ENCODE data around the gene RHBDD1. TPM values are rescaled to one million over a fixed set of nuclear protein-coding genes. Genes with fewer than 3 reads are reported as not detected.

RHBDD1 gene
- total RNA-seq, 1 donor from 2014 or later: 21.9 TPM

DNA sequence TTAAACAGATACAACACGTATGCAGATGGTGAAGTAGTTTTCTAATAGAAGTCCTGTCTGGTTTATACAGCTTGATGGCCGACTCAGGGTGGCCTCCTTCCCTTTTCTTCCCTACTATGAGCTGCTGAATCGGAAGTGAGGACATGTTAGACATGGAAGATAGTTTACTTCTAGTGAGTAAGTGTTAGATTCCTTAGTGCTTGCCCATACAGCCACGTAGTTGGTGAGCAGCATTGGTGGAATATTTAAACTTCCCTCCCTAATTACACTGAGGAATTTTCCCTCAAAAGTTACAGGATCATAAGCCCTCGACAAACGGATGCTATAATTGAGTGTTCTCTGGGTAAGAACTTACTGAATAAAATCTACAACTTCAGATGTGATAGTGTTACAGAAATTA lies 52.1 kb downstream of the RHBDD1 start:
- no peak for TF ChIP-seq CTCF (IDR thresholded peaks at IDR 0.05; ENCODE audit: unreplicated experiment)
- H3K4me3 Mint-ChIP-seq (ENCODE audit: unreplicated experiment): no peak overlapping the region
- no peaks in the 10 kb centered on the region for H3K9me3 Mint-ChIP-seq (ENCODE audit: unreplicated experiment)
- no peak overlapping the region for H3K27ac Mint-ChIP-seq (ENCODE audit: unreplicated experiment)
- DNase-seq (ENCODE audit: low spot score): no peak
- peaks cover 6% of the 10 kb centered on the region for H3K4me1 Mint-ChIP-seq (ENCODE audit: unreplicated experiment)
- H3K36me3 Mint-ChIP-seq (ENCODE audit: low read depth, unreplicated experiment): no peaks in the 10 kb centered on the region
- no peaks in the 10 kb centered on the region for H3K27me3 Mint-ChIP-seq (ENCODE audit: unreplicated experiment)

GRCh38 chr2:226888378-226888965 lies 52.6 kb downstream of the RHBDD1 start:
- H3K4me1 Mint-ChIP-seq (ENCODE audit: unreplicated experiment): peaks cover 6% of the 10 kb centered on the region
- H3K27ac Mint-ChIP-seq (ENCODE audit: unreplicated experiment): no peak overlapping the region

DNA sequence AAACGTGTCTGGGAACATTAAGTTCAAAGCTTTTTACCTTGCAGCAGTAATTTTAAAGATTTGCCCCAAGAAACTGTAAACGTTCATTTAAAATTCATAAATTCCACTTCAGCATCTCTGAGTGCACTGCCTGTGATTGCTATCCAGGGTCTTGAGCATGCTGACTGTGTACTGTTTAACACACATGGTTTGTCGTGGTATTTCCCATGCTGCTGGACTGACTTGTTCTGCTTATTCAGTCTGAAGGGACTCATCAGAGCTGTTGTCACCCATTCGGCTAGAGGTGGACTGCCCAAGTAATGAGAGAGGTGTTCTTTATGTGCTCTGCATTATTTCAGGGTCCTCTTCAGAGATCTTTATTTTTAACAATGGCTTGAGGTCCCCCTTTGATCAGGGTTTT lies 53.1 kb downstream of the RHBDD1 start:
- H3K9me3 Mint-ChIP-seq (ENCODE audit: unreplicated experiment): no peaks in the 10 kb centered on the region
- no peak overlapping the region for H3K4me3 Mint-ChIP-seq (ENCODE audit: unreplicated experiment)
- peaks cover 6% of the 10 kb centered on the region for H3K4me1 Mint-ChIP-seq (ENCODE audit: unreplicated experiment)
- H3K27me3 Mint-ChIP-seq (ENCODE audit: unreplicated experiment): no peaks in the 10 kb centered on the region
- DNase-seq (ENCODE audit: low spot score): no peak
- no peaks in the 10 kb centered on the region for H3K36me3 Mint-ChIP-seq (ENCODE audit: low read depth, unreplicated experiment)
- TF ChIP-seq CTCF (IDR thresholded peaks at IDR 0.05; ENCODE audit: unreplicated experiment): no peak
- H3K27ac Mint-ChIP-seq (ENCODE audit: unreplicated experiment): no peak overlapping the region

More at GRCh38 chr2:226888378-226888965, 52.6 kb downstream of the RHBDD1 start:
- no peak overlapping the region for H3K4me3 Mint-ChIP-seq (ENCODE audit: unreplicated experiment)
- no peaks in the 10 kb centered on the region for H3K27me3 Mint-ChIP-seq (ENCODE audit: unreplicated experiment)
- TF ChIP-seq CTCF (IDR thresholded peaks at IDR 0.05; ENCODE audit: unreplicated experiment): no peak
- H3K9me3 Mint-ChIP-seq (ENCODE audit: unreplicated experiment): no peaks in the 10 kb centered on the region
- H3K36me3 Mint-ChIP-seq (ENCODE audit: low read depth, unreplicated experiment): no peaks in the 10 kb centered on the region
- no peak for DNase-seq (ENCODE audit: low spot score)

DNA sequence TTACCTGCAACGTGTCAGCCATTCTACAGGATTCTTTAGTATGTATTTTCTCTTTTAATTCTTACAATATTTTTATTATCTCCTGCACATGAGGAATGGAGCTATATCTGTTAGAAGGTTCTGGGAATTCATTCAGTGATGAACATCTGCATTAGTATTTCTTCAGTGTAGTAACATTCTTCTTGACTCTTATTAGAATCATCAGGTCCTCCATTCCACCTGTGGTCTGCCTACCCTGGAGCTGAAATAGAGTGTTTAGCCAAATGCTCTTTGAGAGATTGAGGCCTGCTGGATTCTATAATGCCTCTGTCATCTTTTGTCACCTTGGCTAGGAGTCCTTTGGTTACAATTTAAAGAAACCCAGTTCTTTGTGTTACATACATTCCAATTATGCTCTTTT lies 54.4 kb downstream of the RHBDD1 start:
- TF ChIP-seq CTCF (IDR thresholded peaks at IDR 0.05; ENCODE audit: unreplicated experiment): no peak
- H3K4me1 Mint-ChIP-seq (ENCODE audit: unreplicated experiment): peaks cover 6% of the 10 kb centered on the region
- H3K27ac Mint-ChIP-seq (ENCODE audit: unreplicated experiment): no peak overlapping the region
- no peak for DNase-seq (ENCODE audit: low spot score)
- no peak overlapping the region for H3K4me3 Mint-ChIP-seq (ENCODE audit: unreplicated experiment)
- no peaks in the 10 kb centered on the region for H3K36me3 Mint-ChIP-seq (ENCODE audit: low read depth, unreplicated experiment)
- no peaks in the 10 kb centered on the region for H3K27me3 Mint-ChIP-seq (ENCODE audit: unreplicated experiment)
- H3K9me3 Mint-ChIP-seq (ENCODE audit: unreplicated experiment): no peaks in the 10 kb centered on the region

DNA sequence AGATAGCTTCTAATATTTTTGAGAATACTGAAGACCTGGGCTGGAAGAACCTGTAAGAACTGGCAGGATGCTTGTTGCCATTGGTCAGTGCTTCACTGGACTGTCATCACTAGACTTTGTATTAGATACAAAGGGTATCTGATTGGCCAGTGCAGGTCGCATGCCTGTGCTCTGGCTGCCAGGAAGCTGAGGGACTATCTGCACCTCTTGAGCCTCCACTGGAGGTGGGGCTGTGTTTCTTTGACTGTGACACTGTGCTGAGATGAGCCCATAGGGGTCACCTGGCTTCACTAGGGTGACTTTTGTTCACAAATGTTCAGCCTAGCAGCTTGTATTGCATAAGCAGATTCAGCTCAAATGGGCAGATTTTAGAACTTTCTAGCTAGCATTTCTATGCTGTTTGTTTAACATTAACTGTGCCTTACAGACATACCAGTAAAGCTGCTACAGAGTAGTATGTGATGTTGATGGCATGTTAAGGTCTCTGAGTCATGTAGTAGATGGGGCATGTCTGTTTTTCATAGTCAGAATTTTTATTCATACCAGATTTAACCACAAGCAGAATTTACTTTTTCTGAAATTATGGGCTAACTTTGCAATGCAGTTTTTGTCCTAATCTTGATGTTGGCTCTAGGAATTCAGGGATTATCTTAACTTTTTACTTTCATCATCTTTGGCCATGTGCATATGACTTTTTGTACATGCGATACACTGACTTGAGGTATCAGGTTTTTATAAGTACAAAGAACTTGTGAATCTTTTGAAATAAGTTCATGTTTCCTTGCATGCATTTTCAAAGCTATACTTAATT lies 56.1 kb downstream of the RHBDD1 start:
- Mint-ChIP-seq H3K36me3 (ENCODE audit: low read depth, unreplicated experiment) (no peaks in the 10 kb centered on the region), H3K4me1 (ENCODE audit: unreplicated experiment) (peaks cover 6% of the 10 kb centered on the region), H3K27me3 (ENCODE audit: unreplicated experiment) (no peaks in the 10 kb centered on the region), H3K27ac (ENCODE audit: unreplicated experiment) (no peak overlapping the region), H3K9me3 (ENCODE audit: unreplicated experiment) (no peaks in the 10 kb centered on the region), H3K4me3 (ENCODE audit: unreplicated experiment) (no peak overlapping the region)
- TF ChIP-seq CTCF (IDR thresholded peaks at IDR 0.05; ENCODE audit: unreplicated experiment): no peak
- no peak for DNase-seq (ENCODE audit: low spot score)
